Measurements from ENCODE around the gene CCNL2. TPM values are rescaled to one million over a fixed set of nuclear protein-coding genes. Genes with fewer than 3 reads are reported as not detected.

CCNL2 gene
- total and polyA plus RNA-seq, 2 of the 13 experiments (the other 11 are each of a cell fraction or from before 2014, with no cell fraction given) = 105 to 340 TPM

- TF ChIP-seq ZNF281 (CRISPR knock-in tag; IDR thresholded peaks at IDR 0.05; ENCODE audit: borderline replicate concordance) = no peak
- TF ChIP-seq BATF2 (CRISPR knock-in tag; IDR thresholded peaks at IDR 0.05) = 0 out of 2 replicates have a peak, but pooled peaks have one; percentile 6
- peak; percentile 0; the same call in 1 of the 2 replicates for TF ChIP-seq ZNF329 (CRISPR knock-in tag; IDR thresholded peaks at IDR 0.05; ENCODE audit: low read depth)
- TF ChIP-seq CEBPG (CRISPR knock-in tag; IDR thresholded peaks at IDR 0.05) = no peak
- TF ChIP-seq ZNF275 (CRISPR knock-in tag; IDR thresholded peaks at IDR 0.05; ENCODE audit: borderline replicate concordance) = no peak
- TF ChIP-seq UBTF (CRISPR knock-in tag; IDR thresholded peaks at IDR 0.05) = no peak
- no peak for TF ChIP-seq MTF1 (CRISPR knock-in tag; IDR thresholded peaks at IDR 0.05)
- no peak for TF ChIP-seq MYPOP (CRISPR knock-in tag; IDR thresholded peaks at IDR 0.05)
- no peak for TF ChIP-seq ZGPAT (CRISPR knock-in tag; IDR thresholded peaks at IDR 0.05)
- TF ChIP-seq TMF1 (CRISPR knock-in tag; IDR thresholded peaks at IDR 0.05; ENCODE audit: low read depth) = no peak
- TF ChIP-seq SALL1 (CRISPR knock-in tag; IDR thresholded peaks at IDR 0.05) = no peak; the same call in 1 of the 2 replicates
- no peak for TF ChIP-seq ZNF674 (CRISPR knock-in tag; IDR thresholded peaks at IDR 0.05; ENCODE audit: low read depth)
- no peak for TF ChIP-seq NFKB2 (CRISPR knock-in tag; IDR thresholded peaks at IDR 0.05; ENCODE audit: borderline replicate concordance)
- no peak; the same call in 1 of the 2 replicates for TF ChIP-seq ZXDC (CRISPR knock-in tag; IDR thresholded peaks at IDR 0.05)
- TF ChIP-seq ZNF557 (CRISPR knock-in tag; IDR thresholded peaks at IDR 0.05) = no peak
- no peak for TF ChIP-seq ZMYM2 (CRISPR knock-in tag; IDR thresholded peaks at IDR 0.05)
Measured at GRCh38 chr1:1399872-1400575, 889 bp upstream of the CCNL2 start (continued).
